ENCODE results near the gene PRDM11. TPM values are rescaled to one million over a fixed set of nuclear protein-coding genes. Genes with fewer than 3 reads are reported as not detected.
A peak's percentile ranks its signal among the peaks of the same experiment; 100 is the strongest.

PRDM11 gene
- total RNA-seq, 2 experiments from 2014 or later = 6.5 to 7.3 TPM

- ATAC-seq (ENCODE audit: low read depth) = no peak
- H3K27me3 Mint-ChIP-seq = peaks cover 44% of the 10 kb centered on the region
- no peaks in the 10 kb centered on the region for H3K4me1 Mint-ChIP-seq
- no peak overlapping the region for H3K4me3 Mint-ChIP-seq
- POLR2A ChIA-PET = no interaction called here
- no peak for DNase-seq
- H3K27ac Mint-ChIP-seq = no peak overlapping the region
- no peaks in the 10 kb centered on the region for H3K36me3 Mint-ChIP-seq
- H3K9me3 Mint-ChIP-seq = no peaks in the 10 kb centered on the region
Measured at GRCh38 chr11:45274206-45274605, 127.8 kb downstream of the PRDM11 start.

GRCh38 chr11:45275828-45276227 is 129.4 kb downstream of the PRDM11 start:
- Mint-ChIP-seq H3K4me3 (no peak overlapping the region), H3K27me3 (peaks cover 42% of the 10 kb centered on the region), H3K27ac (no peak overlapping the region), H3K9me3 (peaks cover 5% of the 10 kb centered on the region), H3K4me1 (peaks cover 4% of the 10 kb centered on the region), H3K36me3 (no peaks in the 10 kb centered on the region)
- POLR2A ChIA-PET = no interaction called here
- ATAC-seq (ENCODE audit: low read depth) (no peak), DNase-seq (no peak)

GRCh38 chr11:45278714-45279113 is 132.3 kb downstream of the PRDM11 start:
- peaks cover 4% of the 10 kb centered on the region for H3K4me1 Mint-ChIP-seq
- no peak overlapping the region for H3K4me3 Mint-ChIP-seq
- H3K27ac Mint-ChIP-seq = no peak overlapping the region
- no peak for DNase-seq
- peaks cover 29% of the 10 kb centered on the region for H3K27me3 Mint-ChIP-seq
- H3K9me3 Mint-ChIP-seq = peaks cover 5% of the 10 kb centered on the region
- no peak for ATAC-seq (ENCODE audit: low read depth)
- H3K36me3 Mint-ChIP-seq = no peaks in the 10 kb centered on the region
- POLR2A ChIA-PET = no interaction called here

DNA sequence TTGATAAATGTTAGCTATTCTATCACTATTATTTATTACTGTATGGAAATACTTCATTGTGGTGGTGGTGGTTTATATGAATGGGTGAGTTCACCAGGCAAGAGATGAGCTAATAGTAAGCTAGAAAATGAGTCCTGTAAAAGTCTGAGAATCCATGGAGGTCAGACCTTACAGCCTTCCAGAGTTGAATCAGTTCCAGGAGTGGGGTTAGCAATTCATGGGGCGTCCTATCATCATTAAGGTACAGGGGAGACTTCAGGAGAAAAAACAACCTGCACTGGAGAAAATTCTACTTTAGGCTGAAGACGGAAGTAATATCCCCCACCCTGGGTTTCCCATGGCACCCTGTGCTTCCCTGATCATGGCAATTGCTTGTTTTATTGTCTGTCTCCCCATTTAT is 133.2 kb downstream of the PRDM11 start:
- ATAC-seq (ENCODE audit: low read depth) (no peak), DNase-seq (no peak)
- Mint-ChIP-seq H3K9me3 (peaks cover 5% of the 10 kb centered on the region), H3K4me3 (no peak overlapping the region), H3K36me3 (no peaks in the 10 kb centered on the region), H3K4me1 (peaks cover 4% of the 10 kb centered on the region), H3K27ac (no peak overlapping the region), H3K27me3 (peaks cover 35% of the 10 kb centered on the region)
- POLR2A ChIA-PET = no interaction called here

DNA sequence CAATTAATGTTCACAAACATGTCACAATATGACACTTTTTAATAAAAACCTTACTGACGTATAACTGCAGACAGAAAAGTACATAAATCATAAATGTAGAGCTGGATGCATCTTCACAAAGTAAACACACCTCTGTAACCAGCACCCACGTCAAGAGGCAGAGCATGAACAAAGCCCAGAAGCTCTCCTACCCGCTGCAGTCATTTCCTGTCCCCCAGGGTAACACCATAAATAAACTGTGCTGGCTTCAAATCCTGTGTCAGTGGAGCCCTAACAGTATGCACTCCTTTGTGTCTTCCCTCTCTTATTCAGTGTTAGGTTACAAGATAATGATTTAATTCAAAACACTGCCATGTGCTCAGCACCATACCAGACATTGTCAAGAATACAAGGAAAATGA is 134.0 kb downstream of the PRDM11 start:
- DNase-seq = no peak
- peaks cover 41% of the 10 kb centered on the region for H3K27me3 Mint-ChIP-seq
- POLR2A ChIA-PET = no interaction called here

DNA sequence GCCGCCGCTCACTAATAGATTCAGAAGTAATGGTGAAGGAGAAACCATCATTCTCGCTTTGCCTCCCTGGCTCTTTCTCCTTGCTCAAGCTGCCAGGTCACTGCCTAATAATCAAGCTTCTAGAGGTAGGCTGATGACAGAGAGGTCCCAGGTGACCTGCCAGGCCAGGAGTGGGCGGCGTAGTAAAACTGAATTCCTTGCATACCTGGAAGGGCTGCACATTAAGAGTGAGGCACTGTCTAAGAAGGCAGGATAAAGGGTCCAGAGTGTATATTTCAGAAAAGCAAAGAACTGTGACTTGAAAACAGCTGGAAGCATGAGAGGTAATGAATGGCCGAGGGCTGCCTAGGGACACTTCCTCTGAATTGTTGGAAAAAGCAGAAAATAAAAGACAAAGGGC is 135.6 kb downstream of the PRDM11 start:
- POLR2A ChIA-PET = no interaction called here
- no peak overlapping the region for H3K4me3 Mint-ChIP-seq

More for the DNA sequence above, 134.0 kb downstream of the PRDM11 start:
- Mint-ChIP-seq H3K9me3 (peaks cover 5% of the 10 kb centered on the region), H3K27ac (no peak overlapping the region), H3K4me1 (peaks cover 4% of the 10 kb centered on the region), H3K4me3 (no peak overlapping the region), H3K36me3 (no peaks in the 10 kb centered on the region)
- ATAC-seq (ENCODE audit: low read depth) = peak; percentile 63

More for the DNA sequence above, 135.6 kb downstream of the PRDM11 start:
- Mint-ChIP-seq H3K27me3 (peaks cover 51% of the 10 kb centered on the region), H3K9me3 (peaks cover 5% of the 10 kb centered on the region), H3K4me1 (peaks cover 4% of the 10 kb centered on the region), H3K36me3 (no peaks in the 10 kb centered on the region), H3K27ac (no peak overlapping the region)
- no peak for ATAC-seq (ENCODE audit: low read depth)
- DNase-seq = no peak

Other genes with a start within 250 kb of the PRDM11 start
- gene TP53I11, start 195.8 kb upstream of the PRDM11 start, total RNA-seq = 10 to 100 TPM; 13.7 to 15.7 TPM
- not detected for gene SYT13, start 139.7 kb downstream of the PRDM11 start, total RNA-seq

All from activated naive CD8-positive, alpha-beta T cell treated with anti-CD3 and anti-CD28 coated beads, Interleukin-2, amount 10 ng/mL, durations not matched to agents 7 days and 5 days (primary cell).